Measurements from ENCODE around the gene SF3B5. TPM values are rescaled to one million over a fixed set of nuclear protein-coding genes. Genes with fewer than 3 reads are reported as not detected.

The SF3B5 gene
- total RNA-seq, 1 donor from 2014 or later: 98.0 TPM

DNA sequence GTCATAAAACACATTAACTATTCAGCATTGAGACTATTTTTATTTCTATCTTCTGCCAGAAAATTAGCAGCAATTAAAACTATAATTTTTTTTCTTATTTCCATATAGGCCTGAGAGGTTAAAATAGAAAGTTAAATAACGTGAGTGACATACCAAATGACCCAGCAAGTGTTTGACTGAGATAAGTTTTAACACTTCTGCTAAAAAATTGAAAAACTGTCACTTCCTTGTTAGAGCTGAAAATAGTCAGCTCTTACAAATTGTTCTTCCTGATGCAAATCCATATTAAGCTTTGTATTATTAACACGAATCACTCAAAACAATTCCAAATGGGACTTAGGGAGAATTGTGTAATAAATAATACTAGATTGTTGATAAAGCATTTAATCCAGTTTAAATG is 28.5 kb upstream of the SF3B5 start:
- Mint-ChIP-seq H3K27me3 (ENCODE audit: unreplicated experiment) (no peaks in the 10 kb centered on the region), H3K27ac (ENCODE audit: unreplicated experiment) (no peak overlapping the region), H3K4me1 (ENCODE audit: low read depth, unreplicated experiment) (no peaks in the 10 kb centered on the region), H3K36me3 (ENCODE audit: unreplicated experiment) (no peaks in the 10 kb centered on the region), H3K9me3 (ENCODE audit: unreplicated experiment) (peaks cover 1% of the 10 kb centered on the region), H3K4me3 (ENCODE audit: unreplicated experiment) (no peak overlapping the region)
- TF ChIP-seq, protein P1, sequence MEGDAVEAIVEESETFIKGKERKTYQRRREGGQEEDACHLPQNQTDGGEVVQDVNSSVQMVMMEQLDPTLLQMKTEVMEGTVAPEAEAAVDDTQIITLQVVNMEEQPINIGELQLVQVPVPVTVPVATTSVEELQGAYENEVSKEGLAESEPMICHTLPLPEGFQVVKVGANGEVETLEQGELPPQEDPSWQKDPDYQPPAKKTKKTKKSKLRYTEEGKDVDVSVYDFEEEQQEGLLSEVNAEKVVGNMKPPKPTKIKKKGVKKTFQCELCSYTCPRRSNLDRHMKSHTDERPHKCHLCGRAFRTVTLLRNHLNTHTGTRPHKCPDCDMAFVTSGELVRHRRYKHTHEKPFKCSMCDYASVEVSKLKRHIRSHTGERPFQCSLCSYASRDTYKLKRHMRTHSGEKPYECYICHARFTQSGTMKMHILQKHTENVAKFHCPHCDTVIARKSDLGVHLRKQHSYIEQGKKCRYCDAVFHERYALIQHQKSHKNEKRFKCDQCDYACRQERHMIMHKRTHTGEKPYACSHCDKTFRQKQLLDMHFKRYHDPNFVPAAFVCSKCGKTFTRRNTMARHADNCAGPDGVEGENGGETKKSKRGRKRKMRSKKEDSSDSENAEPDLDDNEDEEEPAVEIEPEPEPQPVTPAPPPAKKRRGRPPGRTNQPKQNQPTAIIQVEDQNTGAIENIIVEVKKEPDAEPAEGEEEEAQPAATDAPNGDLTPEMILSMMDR (IDR thresholded peaks at IDR 0.05; ENCODE audit: partially characterized antibody, unreplicated experiment): no peak
- DNase-seq: no peak

DNA sequence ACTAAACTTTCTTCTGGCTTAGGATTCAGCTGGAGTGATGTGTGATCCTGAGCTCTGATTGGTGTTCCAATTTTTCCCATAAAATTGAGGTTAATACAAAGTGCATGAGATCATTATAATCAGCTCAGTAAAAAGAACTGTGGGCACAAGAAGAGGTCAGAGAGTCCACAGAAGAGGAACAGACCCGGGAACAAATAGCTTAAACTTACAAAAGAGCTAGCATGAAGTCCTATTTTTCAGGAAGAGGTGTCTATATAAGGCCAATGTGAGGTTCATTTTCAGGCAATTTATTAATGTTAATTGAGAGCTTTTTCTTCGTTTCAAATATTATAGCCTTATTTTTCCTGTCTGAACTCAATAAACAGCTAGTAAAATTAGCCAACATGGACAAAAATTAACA is 28.0 kb upstream of the SF3B5 start:
- Mint-ChIP-seq H3K27ac (ENCODE audit: unreplicated experiment) (no peak overlapping the region), H3K4me1 (ENCODE audit: low read depth, unreplicated experiment) (no peaks in the 10 kb centered on the region), H3K4me3 (ENCODE audit: unreplicated experiment) (no peak overlapping the region), H3K27me3 (ENCODE audit: unreplicated experiment) (no peaks in the 10 kb centered on the region), H3K9me3 (ENCODE audit: unreplicated experiment) (peaks cover 1% of the 10 kb centered on the region), H3K36me3 (ENCODE audit: unreplicated experiment) (no peaks in the 10 kb centered on the region)
- TF ChIP-seq, protein P1 (IDR thresholded peaks at IDR 0.05; ENCODE audit: partially characterized antibody, unreplicated experiment): no peak
- DNase-seq: no peak

DNA sequence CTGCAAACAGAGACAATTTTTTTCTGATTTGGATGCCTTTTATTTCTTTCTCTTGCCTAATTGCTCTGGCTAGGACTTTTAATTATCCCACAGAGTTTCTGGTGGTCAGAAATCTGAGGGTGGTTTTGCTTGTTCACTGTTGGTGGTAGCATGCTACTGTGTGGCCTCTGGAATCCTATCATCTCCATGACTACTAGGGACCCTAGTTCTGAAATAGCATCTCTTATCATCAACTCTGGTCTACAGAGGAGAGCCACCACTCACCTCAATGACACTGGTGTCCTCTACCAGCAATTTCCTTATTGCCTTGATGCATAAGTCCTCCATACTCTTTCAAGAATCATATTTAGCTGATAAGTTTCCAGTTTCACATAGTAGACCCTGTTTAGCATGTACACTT is 27.5 kb upstream of the SF3B5 start:
- Mint-ChIP-seq H3K27me3 (ENCODE audit: unreplicated experiment) (no peaks in the 10 kb centered on the region), H3K36me3 (ENCODE audit: unreplicated experiment) (no peaks in the 10 kb centered on the region), H3K9me3 (ENCODE audit: unreplicated experiment) (peaks cover 1% of the 10 kb centered on the region), H3K4me1 (ENCODE audit: low read depth, unreplicated experiment) (no peaks in the 10 kb centered on the region), H3K27ac (ENCODE audit: unreplicated experiment) (no peak overlapping the region), H3K4me3 (ENCODE audit: unreplicated experiment) (no peak overlapping the region)
- TF ChIP-seq, protein P1 (IDR thresholded peaks at IDR 0.05; ENCODE audit: partially characterized antibody, unreplicated experiment): no peak
- DNase-seq: no peak

DNA sequence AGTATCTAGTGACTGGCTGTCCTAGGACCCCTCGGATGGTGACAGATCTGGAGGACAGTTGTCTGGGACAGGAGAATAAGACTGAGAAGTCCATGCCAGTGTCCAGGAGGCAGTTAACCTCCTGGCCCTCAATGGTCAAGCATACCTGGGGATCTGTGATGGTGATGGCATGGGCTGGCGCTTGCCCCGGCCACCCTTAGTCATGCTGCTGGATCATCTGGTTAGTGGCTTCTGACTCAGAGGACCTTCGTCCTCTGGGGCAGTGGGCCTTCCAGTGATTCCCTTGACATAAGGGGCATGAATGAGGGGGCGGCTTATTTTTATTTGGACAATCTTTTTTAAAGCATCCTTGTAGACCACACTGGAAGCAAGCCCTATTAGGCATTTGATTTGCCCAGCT is 24.0 kb upstream of the SF3B5 start:
- Mint-ChIP-seq H3K27me3 (ENCODE audit: unreplicated experiment) (no peaks in the 10 kb centered on the region), H3K36me3 (ENCODE audit: unreplicated experiment) (no peaks in the 10 kb centered on the region)

DNA sequence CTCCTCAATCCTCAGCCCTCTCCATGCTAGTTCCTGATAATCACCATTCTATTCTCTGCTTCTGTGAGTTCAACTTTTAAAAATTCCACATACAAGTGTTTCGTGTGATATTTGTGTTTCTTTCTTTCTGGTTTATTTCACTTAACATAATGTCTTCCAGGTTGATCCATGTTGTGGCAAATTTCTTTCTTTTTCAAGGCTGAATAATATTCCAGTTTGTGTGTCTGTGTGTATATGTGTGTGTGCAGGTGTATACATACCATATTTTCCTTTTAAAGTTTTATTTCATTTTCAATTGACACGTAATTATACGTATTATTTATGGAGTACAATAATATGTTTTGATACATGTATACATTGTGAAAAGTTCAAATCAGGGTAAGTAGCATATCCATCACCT is 19.8 kb upstream of the SF3B5 start:
- H3K4me3 Mint-ChIP-seq (ENCODE audit: unreplicated experiment): no peak overlapping the region
- TF ChIP-seq, protein P1 (IDR thresholded peaks at IDR 0.05; ENCODE audit: partially characterized antibody, unreplicated experiment): no peak
- H3K36me3 Mint-ChIP-seq (ENCODE audit: unreplicated experiment): no peaks in the 10 kb centered on the region
- H3K27me3 Mint-ChIP-seq (ENCODE audit: unreplicated experiment): no peaks in the 10 kb centered on the region
- no peaks in the 10 kb centered on the region for H3K4me1 Mint-ChIP-seq (ENCODE audit: low read depth, unreplicated experiment)
- H3K27ac Mint-ChIP-seq (ENCODE audit: unreplicated experiment): no peak overlapping the region
- H3K9me3 Mint-ChIP-seq (ENCODE audit: unreplicated experiment): no peaks in the 10 kb centered on the region
- DNase-seq: no peak

More for the DNA sequence above, 24.0 kb upstream of the SF3B5 start:
- TF ChIP-seq, protein P1 (IDR thresholded peaks at IDR 0.05; ENCODE audit: partially characterized antibody, unreplicated experiment): no peak
- Mint-ChIP-seq H3K27ac (ENCODE audit: unreplicated experiment) (no peak overlapping the region), H3K9me3 (ENCODE audit: unreplicated experiment) (peaks cover 1% of the 10 kb centered on the region), H3K4me1 (ENCODE audit: low read depth, unreplicated experiment) (no peaks in the 10 kb centered on the region), H3K4me3 (ENCODE audit: unreplicated experiment) (no peak overlapping the region)
- DNase-seq: no peak
